Measurements from ENCODE around the gene CDK4.
"Not testable (repeated sequence)": the region's sequence is repeated elsewhere in the genome, so short reads cannot be mapped to it uniquely, and the experiment has no call there.

CDK4 gene

DNA sequence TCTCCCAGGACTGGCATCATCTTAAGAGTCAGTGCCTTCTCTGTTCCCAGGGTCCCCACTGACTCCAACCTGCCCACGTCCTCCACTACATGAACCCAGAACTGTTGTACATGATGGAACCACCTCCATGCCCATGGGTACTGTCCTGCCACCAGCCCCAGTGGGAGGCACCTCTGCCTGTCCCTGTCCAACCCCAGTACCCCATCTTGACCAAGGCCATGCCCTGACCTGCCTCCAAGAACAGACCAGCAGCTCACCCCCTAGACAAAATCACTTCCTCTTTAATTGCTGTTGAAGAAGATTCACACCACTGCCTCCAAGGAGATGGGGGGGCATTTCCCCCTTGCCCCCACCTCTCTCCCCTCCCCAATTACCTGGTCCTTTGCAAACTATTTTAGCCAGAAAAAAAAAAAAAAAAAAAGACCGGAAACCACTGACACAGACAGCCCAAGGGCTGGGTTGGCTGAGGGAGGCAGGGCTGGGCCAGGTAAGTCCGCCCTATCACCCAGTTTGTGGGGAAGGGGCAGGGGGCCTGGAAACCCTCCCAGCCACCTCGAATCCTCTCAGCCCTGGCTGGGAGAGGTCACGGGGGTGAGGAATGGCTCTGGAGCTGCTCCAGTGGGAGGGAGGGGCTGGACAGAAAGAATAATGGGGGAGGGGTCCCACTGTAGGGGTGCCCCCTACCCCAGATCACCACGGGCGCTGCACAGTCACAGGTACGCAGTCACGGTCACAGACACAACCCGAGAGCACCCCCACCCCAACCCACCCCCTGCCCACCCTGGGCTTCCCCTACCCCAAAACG, 27.0 kb downstream of the CDK4 start:
- DNase-seq (ENCODE audit: low read depth), result no peak

DNA sequence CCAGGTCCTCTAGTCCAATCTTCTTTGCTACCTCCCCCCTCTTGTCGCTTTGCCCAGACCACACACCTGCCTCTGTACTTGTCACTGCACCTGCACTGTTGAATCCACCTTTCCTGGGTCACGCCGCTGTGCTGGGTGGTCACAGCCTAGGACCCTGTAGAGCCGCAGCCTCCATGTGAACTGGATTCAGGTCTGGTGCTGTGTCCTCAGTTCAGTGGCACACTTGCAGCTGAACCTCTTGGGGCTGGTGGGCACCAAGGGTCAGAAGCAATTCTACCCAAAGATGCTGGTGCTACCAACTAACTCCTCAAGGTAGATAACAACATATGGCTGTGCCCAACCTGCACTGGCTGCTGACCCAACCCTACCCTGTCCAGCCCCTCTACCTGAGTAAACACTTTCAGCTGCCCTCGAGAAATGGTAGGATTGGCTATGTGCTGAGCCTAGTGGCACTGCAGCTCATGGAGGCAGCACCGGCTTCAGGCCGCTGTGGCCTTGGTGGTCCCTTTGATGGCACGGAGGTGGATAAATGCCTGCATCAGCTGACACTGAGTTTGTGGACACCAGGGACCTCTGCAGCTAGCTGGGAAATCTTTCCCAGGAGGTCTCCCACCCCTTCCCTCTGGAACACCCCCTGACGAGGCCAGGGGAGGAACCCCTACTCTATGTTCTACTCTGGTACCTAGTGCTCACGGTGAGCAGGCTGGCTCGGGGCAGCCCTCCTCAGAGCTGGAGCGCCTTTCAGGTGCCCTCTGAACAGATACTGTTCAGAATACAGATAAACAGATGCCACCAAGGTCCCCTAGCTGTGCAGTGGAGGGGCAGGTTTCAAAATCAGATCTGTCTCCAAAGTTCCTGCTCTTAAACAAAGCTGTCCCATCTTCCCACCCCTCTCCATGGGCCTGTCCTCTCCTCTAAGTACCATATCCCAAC, 27.8 kb downstream of the CDK4 start:
- DNase-seq (ENCODE audit: low read depth), result no peak

DNA sequence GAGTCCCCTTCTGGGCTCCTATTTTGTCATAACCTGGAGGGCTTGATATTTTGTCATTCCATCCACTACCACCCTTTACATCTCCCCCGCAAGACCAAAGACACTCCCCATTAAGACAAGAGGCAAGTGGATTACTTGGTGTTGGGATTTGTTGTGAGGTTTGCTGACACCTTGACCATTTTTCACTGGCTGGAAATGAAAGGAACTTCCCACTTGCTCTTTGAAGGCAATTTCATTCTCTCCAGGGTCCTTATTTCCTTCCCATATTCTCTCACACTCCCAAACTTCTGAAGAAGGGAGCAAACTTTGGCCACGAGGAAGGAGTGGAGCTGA, 28.5 kb downstream of the CDK4 start:
- DNase-seq (ENCODE audit: low read depth), result no peak

DNA sequence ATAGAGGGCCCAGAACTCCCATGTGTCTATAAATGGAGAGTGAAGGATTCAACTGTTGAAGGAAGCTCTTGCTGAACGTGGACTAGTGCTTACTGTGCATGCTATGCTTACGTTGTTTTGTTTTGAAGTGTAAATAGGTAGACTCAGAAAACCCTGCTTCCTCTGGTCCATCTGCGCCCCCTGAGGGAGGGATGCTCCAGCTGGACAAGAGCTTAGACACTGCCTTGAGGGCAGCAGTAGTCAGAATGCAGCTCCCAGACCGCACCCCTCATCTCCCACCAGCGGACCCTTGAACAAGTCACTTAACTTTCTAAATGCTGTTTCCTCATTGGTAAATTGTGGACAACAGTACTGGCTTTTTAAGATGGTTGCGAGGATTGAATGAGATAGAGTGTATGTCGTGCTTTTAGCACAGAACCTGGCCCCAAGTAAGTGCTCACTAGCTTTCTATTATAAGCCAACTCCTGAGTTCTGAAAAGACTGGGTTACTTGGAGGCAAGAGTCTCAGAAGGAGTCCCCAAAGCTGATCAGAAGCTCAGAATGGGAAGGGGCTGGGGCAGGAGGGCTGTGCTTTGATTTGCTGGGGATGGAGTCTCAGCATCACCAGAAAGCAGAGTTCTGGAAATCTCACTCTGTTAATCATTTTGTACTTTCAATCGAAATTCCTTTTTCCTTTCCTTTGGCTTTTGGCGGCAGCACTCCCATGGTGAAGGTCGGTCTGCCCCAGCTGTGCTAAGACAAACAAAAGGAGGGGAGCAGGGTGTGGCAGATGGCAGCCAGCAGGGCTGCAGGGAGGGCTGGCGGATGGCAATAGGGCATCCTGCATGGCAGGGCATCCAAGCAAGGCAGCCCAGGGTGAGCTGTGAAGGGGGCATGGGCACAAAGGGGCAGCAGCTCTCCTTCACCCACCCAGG, 29.1 kb downstream of the CDK4 start:
- DNase-seq (ENCODE audit: low read depth), result no peak

DNA sequence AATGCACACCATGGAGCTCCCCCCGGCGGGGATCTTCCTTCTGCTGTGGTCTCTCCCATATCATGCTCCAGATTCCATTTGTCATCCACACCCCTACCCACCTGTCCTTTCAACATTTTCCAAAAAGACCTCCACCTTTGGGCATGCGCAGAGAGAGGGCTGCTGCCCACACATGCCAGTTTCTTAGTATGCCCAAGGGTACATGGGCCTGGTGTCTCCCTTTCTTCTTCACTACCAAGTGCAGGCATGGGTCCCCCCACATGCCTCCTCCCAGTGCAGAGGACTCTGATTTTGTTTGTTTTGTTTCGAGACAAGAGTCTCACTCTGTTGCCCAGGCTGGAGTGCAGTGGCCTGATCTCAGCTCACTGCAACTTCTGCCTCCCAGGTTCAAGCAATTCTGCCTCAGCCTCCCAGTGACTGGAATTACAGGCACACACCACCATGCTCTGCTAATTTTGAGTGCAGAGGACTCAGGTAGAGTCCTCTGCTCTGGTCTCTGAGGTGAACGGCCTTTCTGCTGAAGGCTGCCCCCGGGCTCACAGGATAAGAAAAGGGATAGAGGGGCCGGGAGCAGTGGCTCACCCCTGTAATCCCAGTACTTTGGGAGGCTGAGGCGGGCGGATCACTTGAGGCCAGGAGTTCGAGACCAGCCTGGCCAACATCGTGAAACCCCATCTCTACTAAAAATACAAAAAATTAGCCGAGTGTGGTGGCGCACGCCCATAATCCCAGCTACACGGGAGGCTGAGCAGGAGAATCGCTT, 30.1 kb downstream of the CDK4 start:
- not testable (repeated sequence) for DNase-seq (ENCODE audit: low read depth)

DNA sequence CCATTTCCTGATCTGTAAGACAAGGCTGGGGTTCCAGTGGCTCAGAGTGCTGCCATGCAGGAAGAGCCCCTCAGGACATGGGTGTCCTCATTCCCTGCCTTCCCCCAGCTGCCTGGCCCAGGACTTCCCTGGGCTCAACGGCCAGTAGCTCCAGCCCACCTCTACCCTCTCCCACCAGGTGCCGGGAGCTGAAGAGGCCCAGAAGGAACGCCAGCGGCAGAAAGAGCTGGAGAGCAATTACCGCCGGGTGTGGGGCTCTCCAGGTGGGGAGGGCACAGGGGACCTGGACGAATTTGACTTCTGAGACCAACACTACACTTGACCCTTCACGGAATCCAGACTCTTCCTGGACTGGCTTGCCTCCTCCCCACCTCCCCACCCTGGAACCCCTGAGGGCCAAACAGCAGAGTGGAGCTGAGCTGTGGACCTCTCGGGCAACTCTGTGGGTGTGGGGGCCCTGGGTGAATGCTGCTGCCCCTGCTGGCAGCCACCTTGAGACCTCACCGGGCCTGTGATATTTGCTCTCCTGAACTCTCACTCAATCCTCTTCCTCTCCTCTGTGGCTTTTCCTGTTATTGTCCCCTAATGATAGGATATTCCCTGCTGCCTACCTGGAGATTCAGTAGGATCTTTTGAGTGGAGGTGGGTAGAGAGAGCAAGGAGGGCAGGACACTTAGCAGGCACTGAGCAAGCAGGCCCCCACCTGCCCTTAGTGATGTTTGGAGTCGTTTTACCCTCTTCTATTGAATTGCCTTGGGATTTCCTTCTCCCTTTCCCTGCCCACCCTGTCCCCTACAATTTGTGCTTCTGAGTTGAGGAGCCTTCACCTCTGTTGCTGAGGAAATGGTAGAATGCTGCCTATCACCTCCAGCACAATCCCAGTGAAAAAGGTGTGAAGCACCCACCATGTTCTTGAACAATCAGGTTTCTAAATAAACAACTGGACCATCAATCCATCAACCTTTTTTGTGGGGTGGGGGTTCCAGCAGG, 31.2 kb downstream of the CDK4 start:
- no peak for DNase-seq (ENCODE audit: low read depth)

DNA sequence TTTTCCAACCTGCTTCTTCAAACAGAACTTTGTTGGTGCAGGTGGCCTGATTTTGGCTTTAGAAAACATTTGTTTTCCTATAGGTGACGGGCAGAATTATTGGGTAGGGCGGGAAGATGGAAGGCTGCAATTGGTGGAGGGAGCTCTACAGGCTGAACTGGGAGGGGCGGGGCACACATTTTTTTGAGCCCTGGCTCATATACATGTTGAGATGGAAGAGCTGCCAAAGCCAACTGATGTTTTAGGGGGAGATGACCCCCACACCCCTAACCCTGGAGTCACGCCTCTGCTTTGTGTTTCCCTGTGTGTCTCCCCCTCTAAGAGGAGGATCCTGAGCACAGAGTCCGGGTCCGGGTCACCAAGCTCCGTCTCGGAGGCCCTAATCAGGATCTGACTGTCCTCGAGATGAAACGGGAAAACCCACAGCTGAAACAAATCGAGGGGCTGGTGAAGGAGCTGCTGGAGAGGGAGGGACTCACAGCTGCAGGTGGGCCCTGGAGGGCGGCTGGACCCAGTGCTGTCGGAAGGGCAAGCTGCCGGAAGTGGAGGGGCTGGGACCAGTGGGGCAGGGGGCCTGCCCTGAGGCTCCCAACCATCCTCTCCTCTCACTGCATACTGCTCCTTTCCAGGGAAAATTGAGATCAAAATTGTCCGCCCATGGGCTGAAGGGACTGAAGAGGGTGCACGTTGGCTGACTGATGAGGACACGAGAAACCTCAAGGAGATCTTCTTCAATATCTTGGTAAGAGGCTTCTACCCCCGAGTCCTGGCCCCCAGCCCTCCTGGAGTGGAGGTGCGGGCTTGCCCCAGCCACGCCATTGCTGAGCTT, 32.1 kb downstream of the CDK4 start:
- no peak for DNase-seq (ENCODE audit: low read depth)

DNA sequence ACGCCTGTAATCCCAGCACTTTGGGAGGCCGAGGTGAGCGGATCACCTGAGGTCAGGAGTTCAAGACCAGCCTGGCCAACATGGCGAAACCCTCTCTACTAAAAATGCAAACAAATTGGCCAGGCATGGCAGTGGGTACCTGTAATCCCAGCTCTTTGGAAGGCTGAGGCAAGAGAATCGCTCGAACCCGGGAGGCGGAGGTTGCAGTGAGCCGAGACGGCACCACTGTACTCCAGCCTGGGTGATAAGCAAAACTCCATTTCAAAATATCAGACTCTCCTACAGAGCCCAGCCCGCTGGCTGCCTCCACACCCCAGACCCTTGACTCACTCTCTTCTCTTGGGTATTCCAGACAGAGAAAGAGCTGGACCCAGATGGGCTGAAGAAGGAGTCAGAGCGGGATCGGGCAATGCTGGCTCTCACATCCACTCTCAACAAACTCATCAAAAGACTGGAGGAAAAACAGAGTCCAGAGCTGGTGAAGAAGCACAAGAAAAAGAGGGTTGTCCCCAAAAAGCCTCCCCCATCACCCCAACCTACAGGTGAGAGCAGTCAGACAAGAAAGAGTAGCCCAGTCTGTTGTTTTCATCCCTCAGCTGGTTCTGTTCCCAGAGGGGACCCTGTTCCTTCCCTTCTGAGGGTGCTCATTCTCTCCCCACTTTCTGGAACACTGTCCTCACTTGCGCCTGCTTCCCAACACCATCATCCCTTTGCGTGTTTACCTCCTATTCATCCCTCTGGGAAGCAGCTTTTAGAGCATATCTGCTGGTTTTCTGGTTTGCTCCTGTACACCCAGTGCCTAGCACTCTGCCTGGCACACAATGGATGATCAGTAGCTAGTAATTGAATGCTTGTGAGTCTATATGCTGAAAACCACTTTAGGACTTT, 33.2 kb downstream of the CDK4 start:
- DNase-seq (ENCODE audit: low read depth), result no peak

DNA sequence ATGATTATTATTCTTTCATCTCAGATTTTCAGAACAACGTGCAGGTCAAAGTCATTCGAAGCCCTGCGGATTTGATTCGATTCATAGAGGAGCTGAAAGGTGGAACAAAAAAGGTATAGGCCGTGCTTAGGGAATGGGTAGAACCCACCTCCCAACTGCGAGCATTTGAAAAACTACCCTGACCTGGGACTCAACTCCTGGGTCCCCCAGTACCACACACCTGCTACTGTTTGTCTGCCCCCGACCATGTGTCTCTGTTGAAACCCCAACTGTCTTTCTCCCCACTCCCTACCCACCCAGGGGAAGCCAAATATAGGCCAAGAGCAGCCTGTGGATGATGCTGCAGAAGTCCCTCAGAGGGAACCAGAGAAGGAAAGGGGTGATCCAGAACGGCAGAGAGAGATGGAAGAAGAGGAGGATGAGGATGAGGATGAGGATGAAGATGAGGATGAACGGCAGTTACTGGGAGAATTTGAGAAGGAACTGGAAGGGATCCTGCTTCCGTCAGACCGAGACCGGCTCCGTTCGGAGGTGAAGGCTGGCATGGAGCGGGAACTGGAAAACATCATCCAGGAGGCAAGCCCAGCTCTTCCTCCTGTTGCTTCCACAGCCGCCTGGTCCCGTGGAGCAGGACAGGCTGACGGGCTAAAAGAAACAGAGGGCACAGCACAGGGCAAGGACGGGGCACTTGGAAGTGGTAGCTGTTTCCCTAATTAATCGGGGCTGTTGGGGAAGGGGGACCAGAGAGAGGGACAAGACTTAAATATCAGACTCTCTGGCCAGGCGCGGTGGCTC, 34.1 kb downstream of the CDK4 start:
- DNase-seq (ENCODE audit: low read depth), result no peak

DNA sequence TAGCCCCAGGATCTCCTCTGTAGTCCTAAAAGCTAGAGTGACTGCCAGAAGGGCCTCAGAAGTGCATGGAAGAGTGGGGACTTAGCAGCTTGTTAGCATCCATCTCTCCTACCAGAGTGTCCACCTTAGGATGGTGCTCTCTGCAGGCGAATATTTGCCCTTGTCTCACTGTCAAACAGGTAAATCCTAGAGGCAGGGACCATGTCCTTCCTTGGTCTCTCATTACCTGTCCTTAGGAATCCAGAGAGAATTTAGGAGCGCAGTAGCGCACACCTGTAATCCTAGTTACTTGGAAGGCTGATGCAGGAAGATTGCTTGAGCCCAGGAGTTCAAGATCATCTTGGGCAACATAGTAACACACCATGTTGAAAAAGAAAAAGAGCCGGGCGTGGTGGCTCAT, 35.0 kb downstream of the CDK4 start:
- DNase-seq (ENCODE audit: low read depth), result no peak

DNA sequence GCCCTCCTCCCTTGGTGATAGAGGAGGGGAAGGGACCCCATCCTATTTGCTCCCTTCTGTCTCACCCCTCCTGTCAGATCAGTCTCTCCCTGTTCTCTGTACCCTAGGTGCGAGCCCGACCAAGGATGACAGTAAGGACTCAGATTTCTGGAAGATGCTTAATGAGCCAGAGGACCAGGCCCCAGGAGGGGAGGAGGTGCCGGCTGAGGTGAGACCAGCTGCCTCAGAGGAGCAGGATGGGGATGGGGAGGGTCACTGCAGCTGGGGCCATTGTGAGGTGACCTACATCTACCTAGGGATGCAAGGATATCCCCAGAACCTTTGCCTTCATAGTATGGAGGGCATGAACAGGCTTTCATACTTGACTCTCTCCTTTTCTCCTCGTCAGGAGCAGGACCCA, 35.8 kb downstream of the CDK4 start:
- no peak for DNase-seq (ENCODE audit: low read depth)

DNA sequence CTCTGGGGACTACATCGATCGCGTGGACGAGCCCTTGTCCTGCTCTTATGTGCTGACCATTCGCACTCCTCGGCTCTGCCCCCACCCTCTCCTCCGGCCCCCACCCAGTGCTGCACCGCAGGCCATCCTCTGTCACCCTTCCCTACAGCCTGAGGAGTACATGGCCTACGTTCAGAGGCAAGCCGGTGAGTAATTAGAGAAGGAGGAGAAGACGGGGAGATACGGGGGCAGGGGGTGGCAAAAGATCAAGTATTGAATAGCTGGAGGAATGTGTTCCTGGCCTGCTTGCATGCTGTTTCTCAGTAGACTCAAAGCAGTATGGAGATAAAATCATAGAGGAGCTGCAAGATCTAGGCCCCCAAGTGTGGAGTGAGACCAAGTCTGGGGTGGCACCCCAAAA, 36.3 kb downstream of the CDK4 start:
- no peak for DNase-seq (ENCODE audit: low read depth)

DNA sequence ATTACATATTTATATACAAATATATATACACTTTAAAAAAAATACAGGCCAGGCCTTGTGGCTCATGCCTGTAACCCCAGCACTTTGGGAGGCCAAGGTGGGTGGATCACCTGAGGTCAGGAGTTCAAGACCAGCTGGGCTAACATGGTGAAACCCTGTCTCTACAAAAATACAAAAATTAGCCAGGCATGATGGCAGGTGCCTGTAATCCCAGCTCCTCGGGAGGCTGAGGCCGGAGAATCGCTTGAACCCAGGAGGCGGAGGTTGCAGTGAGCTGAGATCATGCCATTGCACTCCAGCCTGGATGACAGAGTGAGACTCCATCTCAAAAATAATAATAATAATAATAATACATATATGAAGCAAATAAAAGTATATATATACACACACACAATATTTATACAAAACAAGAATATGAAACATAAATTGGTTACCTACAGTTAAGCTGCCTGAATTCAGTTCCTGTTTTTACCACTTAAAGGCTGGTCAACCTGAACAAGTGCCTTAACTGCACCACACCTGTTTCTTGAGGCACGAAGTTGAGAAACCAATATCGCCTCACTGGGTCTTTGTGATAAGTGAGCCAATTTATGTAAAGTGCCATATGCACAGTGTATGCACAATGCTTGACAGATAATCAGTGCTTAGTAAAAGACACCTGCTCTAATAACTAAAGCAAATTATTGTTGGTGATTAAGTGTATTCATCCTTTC, 36.9 kb downstream of the CDK4 start:
- not testable (repeated sequence) for DNase-seq (ENCODE audit: low read depth)

DNA sequence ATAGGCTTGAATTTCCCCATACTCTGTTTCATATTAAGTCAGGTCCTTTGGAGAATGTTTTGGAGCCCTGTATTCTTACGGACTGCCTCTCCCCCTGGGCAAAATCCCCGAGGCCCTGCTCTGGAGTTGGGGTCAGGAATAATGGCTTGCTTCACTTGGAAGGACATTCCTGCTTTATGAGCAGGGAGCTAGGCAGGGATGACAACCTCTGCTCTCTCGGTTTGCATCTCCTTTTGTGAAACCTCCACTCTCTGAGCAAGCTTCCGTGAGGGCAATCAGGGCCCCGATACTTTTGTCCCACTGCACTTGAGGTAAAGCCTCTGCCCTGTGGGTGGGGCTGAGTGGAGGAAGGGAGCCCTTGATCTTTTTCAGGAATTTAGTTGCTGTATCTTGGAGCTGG, 38.9 kb downstream of the CDK4 start:
- DNase-seq (ENCODE audit: low read depth), result no peak

DNA sequence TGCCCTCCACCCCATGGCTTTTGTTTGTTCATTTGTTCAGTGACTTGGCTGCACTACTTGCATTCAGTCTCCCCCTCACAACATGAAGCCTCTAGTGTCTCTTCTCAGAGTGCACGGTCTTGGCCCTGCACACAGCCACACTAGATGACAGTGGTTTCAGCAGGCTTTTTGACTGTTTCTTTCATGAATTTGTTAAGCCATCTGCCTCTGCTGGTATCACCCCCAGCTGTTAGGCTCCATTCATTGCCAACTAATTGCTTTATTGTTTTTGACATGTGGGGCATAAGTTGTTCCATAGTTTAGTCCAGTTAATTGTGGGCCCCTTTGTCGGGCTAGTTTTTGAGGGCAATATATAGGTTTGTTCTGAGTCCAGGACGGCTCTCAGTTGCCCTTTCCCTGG, 39.4 kb downstream of the CDK4 start:
- DNase-seq (ENCODE audit: low read depth), result no peak

DNA sequence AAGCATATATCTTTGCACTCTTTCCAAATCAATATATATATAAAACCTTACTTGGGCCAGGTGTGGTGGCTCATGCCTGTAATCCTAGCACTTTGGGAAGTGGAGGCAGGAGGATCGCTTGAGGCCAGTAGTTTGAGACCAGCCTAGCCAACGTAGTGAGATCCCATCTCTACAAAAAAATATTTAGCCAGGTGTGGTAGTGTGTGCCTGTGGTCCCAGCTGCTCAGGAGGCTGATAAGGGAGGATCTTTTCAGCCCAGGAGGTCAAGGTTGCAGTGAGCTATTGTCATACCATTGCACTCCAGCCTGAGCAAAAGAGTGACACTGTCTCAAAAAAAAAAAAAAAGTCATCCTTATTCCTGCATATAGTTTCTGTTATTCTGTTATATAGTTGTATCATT, 43.8 kb downstream of the CDK4 start:
- no peak for DNase-seq (ENCODE audit: low read depth)

DNA sequence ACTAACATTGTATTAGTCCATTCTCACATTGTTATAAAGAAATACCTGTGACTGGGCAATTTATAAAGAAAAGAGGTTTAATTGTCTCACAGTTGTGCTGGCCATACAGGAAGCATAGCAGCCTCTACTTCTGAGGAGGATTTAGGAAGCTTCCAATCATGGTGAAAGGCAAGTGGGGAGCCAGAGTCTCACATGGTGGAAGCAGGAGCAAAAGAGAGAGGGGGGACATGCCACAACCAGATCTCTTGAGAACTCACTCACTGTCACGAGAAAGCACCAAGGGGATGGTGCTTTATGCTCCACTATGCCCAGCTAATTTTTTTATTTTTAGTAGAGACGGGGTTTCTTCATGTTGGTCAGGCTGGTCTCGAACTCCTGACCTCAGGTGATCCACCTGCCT, 44.9 kb downstream of the CDK4 start:
- DNase-seq (ENCODE audit: low read depth), result no peak

All from T follicular helper cell (primary cell).